IMR-90 (cell line): Measurements from ENCODE around the gene FEZF2. TPM values are rescaled to one million over a fixed set of nuclear protein-coding genes. Genes with fewer than 3 reads are reported as not detected.
A peak's percentile ranks its signal among the peaks of the same experiment; 100 is the strongest.

ENCODE experiments used
- ATAC-seq: fragments of 200-7000 bp; cut with Tn5 transposase; 2 replicates; pipeline ENCODE4 v1.9.1; 2020; ENCODE audit warnings: low read depth, mild to moderate bottlenecking, moderate library complexity
- BruUV-seq: library from RNA; stranded (reverse); fragments of 400-500 nt; replicated peaks from 2 replicates; lab custom pipeline; 2021; lab: Mats Ljungman, UMichigan
- CTCF ChIA-PET: fragments of 300-600 bp; formaldehyde crosslinking; extraction: SDS; loops from one replicate; lab custom pipeline; 2021; ENCODE audit warnings: antibody characterized with exemption; lab: Yijun Ruan, JAX
- POLR2A ChIA-PET: fragments of 300-600 bp; sonication (Branson Sonifier 250); formaldehyde crosslinking; loops from one replicate; lab custom pipeline; 2022; ENCODE audit warnings: antibody characterized with exemption; ENCODE audit not compliant: unreplicated experiment; lab: Charles Lee
- DNase-seq: peaks from one replicate; pipeline ENCODE4 v3.0.0; 2013
- H2AFZ ChIP-seq: replicated peaks from 2 replicates; pipeline ENCODE3; 2013; ENCODE audit warnings: low read length, mild to moderate bottlenecking; ENCODE audit not compliant: poor library complexity
- H2AK5ac ChIP-seq: 2 replicates; pipeline ENCODE4 v1.6.1; 2013; ENCODE audit warnings: low read depth, low read length, inconsistent platforms
- H2AK9ac ChIP-seq: replicated peaks from 2 replicates; pipeline ENCODE3; 2013; ENCODE audit warnings: mild to moderate bottlenecking, low read depth, low read length, moderate library complexity; ENCODE audit not compliant: poor library complexity
- H2BK120ac ChIP-seq: 2 replicates; pipeline ENCODE4 v1.6.1; 2013; ENCODE audit warnings: low read depth, low read length, inconsistent platforms
- H2BK15ac ChIP-seq: 3 replicates; pipeline ENCODE4 v1.6.1; 2013; ENCODE audit warnings: low read depth, low read length, inconsistent platforms
- H2BK20ac ChIP-seq: 2 replicates; pipeline ENCODE4 v1.6.1; 2013; ENCODE audit warnings: low read depth, mild to moderate bottlenecking, inconsistent platforms, low read length, moderate library complexity
- H2BK5ac ChIP-seq: 2 replicates; pipeline ENCODE4 v1.6.1; 2013; ENCODE audit warnings: mild to moderate bottlenecking, low read depth, low read length, inconsistent platforms; ENCODE audit not compliant: poor library complexity, severe bottlenecking
- H3K14ac ChIP-seq: replicated peaks from 2 replicates; pipeline ENCODE4 v1.6.1; 2013; ENCODE audit warnings: low read depth, low read length, inconsistent platforms
- H3K18ac ChIP-seq: 2 replicates; pipeline ENCODE4 v1.6.1; 2013; ENCODE audit warnings: low read depth, low read length, control low read depth
- H3K23ac ChIP-seq: 2 replicates; pipeline ENCODE4 v1.6.1; 2013; ENCODE audit warnings: low read depth, low read length, inconsistent platforms
- H3K27ac ChIP-seq: 2 replicates; pipeline ENCODE4 v1.5.1; 2013; ENCODE audit warnings: mild to moderate bottlenecking, control low read depth, low read length; ENCODE audit not compliant: insufficient read depth
- H3K27me3 ChIP-seq: 2 replicates; pipeline ENCODE4 v1.6.1; 2013; ENCODE audit warnings: low read length; ENCODE audit not compliant: control insufficient read depth, insufficient read depth
- H3K36me3 ChIP-seq: 2 replicates; pipeline ENCODE4 v1.6.1; 2013; ENCODE audit warnings: low read length, mixed read lengths; ENCODE audit not compliant: control insufficient read depth, insufficient read depth
- H3K4ac ChIP-seq: 2 replicates; pipeline ENCODE4 v1.6.1; 2013; ENCODE audit warnings: low read depth, low read length, inconsistent platforms
- H3K4me1 ChIP-seq: 2 replicates; pipeline ENCODE4 v1.6.1; 2013; ENCODE audit warnings: low read length, mixed read lengths; ENCODE audit not compliant: control insufficient read depth, insufficient read depth
- H3K4me2 ChIP-seq: 2 replicates; pipeline ENCODE4 v1.6.1; 2013; ENCODE audit warnings: low read depth, mild to moderate bottlenecking, control low read depth, low read length, moderate library complexity
- H3K4me3 ChIP-seq: 2 replicates; pipeline ENCODE4 v1.5.1; 2013; ENCODE audit warnings: low read depth, mild to moderate bottlenecking, control low read depth, low read length, moderate library complexity; ENCODE audit not compliant: insufficient read depth
- H3K56ac ChIP-seq: 2 replicates; pipeline ENCODE4 v1.6.1; 2013; ENCODE audit warnings: low read length, inconsistent platforms; ENCODE audit not compliant: insufficient read depth; ENCODE audit errors: extremely low read depth
- H3K79me1 ChIP-seq, 2 experiments: 2 replicates each; pipeline ENCODE4 v1.6.1; 2013; ENCODE audit warnings: low read length in 2 of 2, inconsistent platforms in 1 of 2, low read depth in 1 of 2
- H3K9ac ChIP-seq: 2 replicates; pipeline ENCODE4 v1.6.1; 2013; ENCODE audit warnings: low read depth, low read length, control low read depth
- H3K9me1 ChIP-seq: 2 replicates; pipeline ENCODE4 v1.6.1; 2013; ENCODE audit warnings: low read length, inconsistent platforms; ENCODE audit not compliant: insufficient read depth
- H3K9me3 ChIP-seq: 2 replicates; pipeline ENCODE4 v1.6.1; 2013; ENCODE audit warnings: low read length; ENCODE audit not compliant: control insufficient read depth, insufficient read depth
- H4K20me1 ChIP-seq: 2 replicates; pipeline ENCODE4 v1.6.1; 2013; ENCODE audit warnings: low read length, inconsistent platforms; ENCODE audit not compliant: insufficient read depth
- H4K5ac ChIP-seq: 2 replicates; pipeline ENCODE4 v1.6.1; 2013; ENCODE audit warnings: mild to moderate bottlenecking, low read depth, low read length, control low read depth
- H4K8ac ChIP-seq, 2 experiments: 2 replicates each; pipeline ENCODE4 v1.6.1; 2013; ENCODE audit warnings: low read depth in 2 of 2, low read length in 2 of 2, control low read depth in 1 of 2, inconsistent platforms in 1 of 2
- H4K91ac ChIP-seq: 2 replicates; pipeline ENCODE4 v1.6.1; 2013; ENCODE audit warnings: low read depth, low read length, inconsistent platforms; ENCODE audit not compliant: insufficient read depth
- CEBPB ChIP-seq: IDR thresholded peaks from 2 replicates; pipeline ENCODE4 v1.6.1; 2012; ENCODE audit warnings: low read depth, low read length, improper control_type of control experiment
- CTCF ChIP-seq: conservative IDR thresholded peaks from 2 replicates; pipeline ENCODE4 v1.5.1; 2012; ENCODE audit warnings: mild to moderate bottlenecking, low read depth, low read length, improper control_type of control experiment
- RAD21 ChIP-seq: IDR thresholded peaks from 2 replicates; pipeline ENCODE4 v1.6.1; 2012; ENCODE audit warnings: low read length, improper control_type of control experiment
- WGBS, 2 experiments: methylation state at CpG; one replicate each; pipeline versions ENCODE4 v1.1.5 to v1.1.7; 2013; ENCODE audit warnings: missing lambda C conversion rate in 2 of 2; ENCODE audit not compliant: insufficient read length in 1 of 2; ENCODE audit errors: extremely low coverage in 2 of 2; 5-methylcytosine and 5-hydroxymethylcytosine counted together
- dilution Hi-C: fragments of 300-500 bp; cut with HindIII; formaldehyde crosslinking; loops from one replicate; pipeline ENCODE4 v1.14.3; 2018; ENCODE audit warnings: low sequenced_read_pairs; ENCODE audit not compliant: unreplicated experiment
- in situ Hi-C: fragments of 300-500 bp; cut with MboI; formaldehyde crosslinking; loops from 3 replicates; pipeline ENCODE4 v1.14.3; 2019; ENCODE audit warnings: low sequenced_read_pairs, inconsistent platforms, mixed read lengths
- intact Hi-C: fragments of 100-400 bp; cut with micrococcal nuclease; formaldehyde crosslinking; loops from 2 replicates; pipeline ENCODE4 v1.10.0; 2022
- polyA plus RNA-seq, 3 experiments: library from polyadenylated mRNA; depleted of rRNA; stranded (reverse); fragments of >200 nt; gene quantifications; 2 replicates each; pipeline ENCODE4 v1.2.3, GENCODE V29; 2012; ENCODE audit warnings: low replicate concordance in 1 of 3
- total RNA-seq: library from RNA; depleted of rRNA; stranded (reverse); fragments of >200 nt; gene quantifications from 2 replicates; pipeline ENCODE4 v1.2.3, GENCODE V29; 2012

Gene FEZF2
- total and polyA plus RNA-seq, 2 of the 4 experiments (the other 2 are of a cell fraction), result not detected

- no peaks in the 10 kb centered on the region for H4K20me1 ChIP-seq
- ATAC-seq, result no peak
- no peak overlapping the region for H4K91ac ChIP-seq
- dilution Hi-C loops (no loop called here), in situ Hi-C loops (no loop called here), intact Hi-C loops (loop anchor here (5.0 to 10.0 kb wide), 2 partner anchors 131 to 902 kb away; no protein-coding TSS in a partner anchor)
- H3K36me3 ChIP-seq, result no peaks in the 10 kb centered on the region
- no peak overlapping the region for H3K4ac ChIP-seq
- H3K27ac ChIP-seq, result no peak overlapping the region
- H3K79me1 ChIP-seq, result no peaks in the 10 kb centered on the region
- H4K5ac ChIP-seq, result no peak overlapping the region
- H2AFZ ChIP-seq, result no peak overlapping the region
- POLR2A ChIA-PET, result interaction anchor here (0.6 kb wide), 1 partner anchor 873 kb away, joined by 4 read pairs; no protein-coding TSS in a partner anchor
- no CpG with 5 or more reads among the region's 2 CpGs for WGBS, 2 experiments
- no peaks in the 10 kb centered on the region for H3K9me1 ChIP-seq
- no peak overlapping the region for H3K9ac ChIP-seq
- H2BK120ac ChIP-seq, result no peak overlapping the region
- H3K23ac ChIP-seq, result no peak overlapping the region
- H2BK20ac ChIP-seq, result no peak overlapping the region
- no peak overlapping the region for H4K8ac ChIP-seq
- H3K56ac ChIP-seq, result no peak overlapping the region
- no peak overlapping the region for H3K18ac ChIP-seq
- no peak overlapping the region for H2AK9ac ChIP-seq
- H2BK5ac ChIP-seq, result no peak overlapping the region
- BruUV-seq, result no TSS peak
- H3K27me3 ChIP-seq, result no peaks in the 10 kb centered on the region
- peak; percentile 23 for DNase-seq
- CTCF ChIA-PET, result interaction anchor here (1.1 kb wide), 1 partner anchor 14 kb away, joined by 5 read pairs; no protein-coding TSS in a partner anchor
- H3K9me3 ChIP-seq, result no peaks in the 10 kb centered on the region
- no peak overlapping the region for H3K4me2 ChIP-seq
- H3K4me1 ChIP-seq, result no peaks in the 10 kb centered on the region
- H2AK5ac ChIP-seq, result no peak overlapping the region
- H3K14ac ChIP-seq, result no peak overlapping the region
- no peak overlapping the region for H3K4me3 ChIP-seq
- H2BK15ac ChIP-seq, result no peak overlapping the region
- TF ChIP-seq CTCF, result peak; percentile 54
- TF ChIP-seq CEBPB, result no peak
- TF ChIP-seq RAD21, result 0 out of 2 replicates have a peak, but pooled peaks have one; percentile 12
Measured at GRCh38 chr3:62332835-62333244, 40.5 kb downstream of the FEZF2 start.
